HG02840 (cell line): Measurements from ENCODE around the gene PPP1R9B.

Source experiments
- ATAC-seq: cut with Tn5 transposase; IDR thresholded peaks from one replicate; pipeline ENCODE4 v1.9.1; 2021; ENCODE audit warnings: mild to moderate bottlenecking, moderate library complexity, moderate number of reproducible peaks; ENCODE audit not compliant: unreplicated experiment, low FRiP score

PPP1R9B gene, protein sequence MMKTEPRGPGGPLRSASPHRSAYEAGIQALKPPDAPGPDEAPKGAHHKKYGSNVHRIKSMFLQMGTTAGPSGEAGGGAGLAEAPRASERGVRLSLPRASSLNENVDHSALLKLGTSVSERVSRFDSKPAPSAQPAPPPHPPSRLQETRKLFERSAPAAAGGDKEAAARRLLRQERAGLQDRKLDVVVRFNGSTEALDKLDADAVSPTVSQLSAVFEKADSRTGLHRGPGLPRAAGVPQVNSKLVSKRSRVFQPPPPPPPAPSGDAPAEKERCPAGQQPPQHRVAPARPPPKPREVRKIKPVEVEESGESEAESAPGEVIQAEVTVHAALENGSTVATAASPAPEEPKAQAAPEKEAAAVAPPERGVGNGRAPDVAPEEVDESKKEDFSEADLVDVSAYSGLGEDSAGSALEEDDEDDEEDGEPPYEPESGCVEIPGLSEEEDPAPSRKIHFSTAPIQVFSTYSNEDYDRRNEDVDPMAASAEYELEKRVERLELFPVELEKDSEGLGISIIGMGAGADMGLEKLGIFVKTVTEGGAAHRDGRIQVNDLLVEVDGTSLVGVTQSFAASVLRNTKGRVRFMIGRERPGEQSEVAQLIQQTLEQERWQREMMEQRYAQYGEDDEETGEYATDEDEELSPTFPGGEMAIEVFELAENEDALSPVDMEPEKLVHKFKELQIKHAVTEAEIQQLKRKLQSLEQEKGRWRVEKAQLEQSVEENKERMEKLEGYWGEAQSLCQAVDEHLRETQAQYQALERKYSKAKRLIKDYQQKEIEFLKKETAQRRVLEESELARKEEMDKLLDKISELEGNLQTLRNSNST

DNA sequence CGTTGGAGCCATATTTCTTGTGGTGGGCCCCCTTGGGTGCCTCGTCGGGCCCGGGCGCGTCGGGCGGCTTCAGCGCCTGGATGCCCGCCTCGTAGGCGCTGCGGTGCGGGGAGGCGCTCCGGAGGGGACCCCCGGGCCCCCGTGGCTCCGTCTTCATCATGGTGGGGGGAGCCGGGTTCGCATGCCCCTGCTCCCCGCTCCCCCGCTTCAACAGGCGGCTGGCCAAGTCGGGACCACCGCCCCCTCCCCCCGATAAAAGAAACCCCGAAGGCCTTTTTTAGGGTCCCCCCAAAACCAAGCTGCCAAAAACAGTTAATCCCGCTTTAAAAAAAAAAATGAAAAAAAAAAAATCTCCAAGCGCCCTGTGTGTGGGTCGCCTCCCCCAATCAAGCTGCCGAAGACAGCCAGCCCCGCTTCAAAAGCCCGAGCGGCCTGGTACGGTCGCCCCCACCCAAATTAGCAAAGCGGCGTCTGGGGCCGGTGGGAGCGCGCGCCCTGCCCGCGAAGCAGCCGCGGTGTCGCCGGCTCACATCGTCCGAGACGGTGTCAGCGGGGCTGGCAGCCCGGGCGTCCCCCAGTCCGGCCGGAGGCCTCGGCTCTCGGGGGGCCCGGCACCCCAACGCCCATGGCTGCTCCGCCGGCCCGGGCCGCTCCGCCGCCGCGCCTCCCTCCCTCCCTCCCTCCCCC, at the start of gene PPP1R9B:
PPP1R9B (minus strand) TSS at position 324 of the 687 bp plus-strand sequence; CDS start at position 160, 164 bp downstream.
- ATAC-seq, result no peak

DNA sequence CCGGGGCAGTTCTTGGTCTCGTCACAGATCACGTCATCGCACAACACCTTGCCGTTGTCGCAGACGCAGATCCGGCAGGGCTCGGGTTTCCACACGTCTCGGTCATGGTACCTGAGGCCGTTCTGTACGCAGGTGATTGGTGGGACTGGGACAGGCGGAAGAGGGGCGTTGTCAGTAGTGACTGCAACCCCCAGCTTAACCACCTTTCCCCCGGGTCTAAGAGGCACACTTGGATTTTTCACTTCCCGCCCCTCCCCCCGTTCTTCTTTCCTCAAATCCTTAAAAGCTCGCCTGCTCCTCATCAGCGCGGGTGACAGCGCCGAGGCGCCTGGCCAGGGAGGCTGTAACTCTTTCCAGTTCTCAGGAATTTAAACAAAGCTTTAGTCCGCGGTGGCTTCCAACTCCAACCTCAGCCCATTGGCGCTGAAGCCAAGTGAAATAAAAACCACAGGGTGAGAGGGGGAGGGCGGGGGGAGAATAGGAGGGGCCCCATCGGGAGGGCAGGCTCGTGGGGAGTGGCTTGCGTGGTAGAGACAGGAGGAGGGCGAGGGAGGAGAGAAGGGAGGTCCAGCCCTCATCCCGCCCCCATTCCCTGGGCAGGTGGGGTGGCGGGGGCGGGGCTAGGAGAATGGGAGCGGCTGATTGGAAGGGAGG, 49.5 kb upstream of the PPP1R9B start:
- ATAC-seq, result no peak

DNA sequence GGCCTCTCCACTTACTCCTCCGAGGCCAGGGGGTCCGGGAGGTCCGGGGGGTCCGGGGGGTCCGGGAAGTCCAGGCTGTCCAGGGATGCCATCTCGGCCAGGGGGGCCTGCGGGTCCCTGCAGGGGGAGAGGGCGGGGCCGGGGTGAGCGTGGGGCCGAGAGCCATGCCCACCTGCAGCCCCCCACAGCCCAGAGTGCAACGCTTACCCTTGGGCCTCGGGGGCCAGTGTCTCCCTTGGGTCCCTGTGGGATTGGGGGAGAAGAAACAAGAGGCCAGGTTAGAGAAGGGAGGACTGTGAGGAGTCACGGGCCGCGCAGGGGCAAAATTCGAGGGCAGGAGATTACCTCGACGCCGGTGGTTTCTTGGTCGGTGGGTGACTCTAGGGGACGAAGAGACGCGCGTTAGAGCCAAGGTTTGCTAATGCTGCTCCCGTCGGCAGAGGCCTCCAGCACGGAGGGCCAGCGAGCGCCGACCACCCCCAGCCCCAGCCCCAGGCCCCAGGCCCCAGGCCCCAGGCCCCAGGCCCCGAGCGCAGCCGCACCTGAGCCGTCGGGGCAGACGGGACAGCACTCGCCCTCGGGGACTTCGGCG, 48.8 kb upstream of the PPP1R9B start:
- ATAC-seq, result no peak

DNA sequence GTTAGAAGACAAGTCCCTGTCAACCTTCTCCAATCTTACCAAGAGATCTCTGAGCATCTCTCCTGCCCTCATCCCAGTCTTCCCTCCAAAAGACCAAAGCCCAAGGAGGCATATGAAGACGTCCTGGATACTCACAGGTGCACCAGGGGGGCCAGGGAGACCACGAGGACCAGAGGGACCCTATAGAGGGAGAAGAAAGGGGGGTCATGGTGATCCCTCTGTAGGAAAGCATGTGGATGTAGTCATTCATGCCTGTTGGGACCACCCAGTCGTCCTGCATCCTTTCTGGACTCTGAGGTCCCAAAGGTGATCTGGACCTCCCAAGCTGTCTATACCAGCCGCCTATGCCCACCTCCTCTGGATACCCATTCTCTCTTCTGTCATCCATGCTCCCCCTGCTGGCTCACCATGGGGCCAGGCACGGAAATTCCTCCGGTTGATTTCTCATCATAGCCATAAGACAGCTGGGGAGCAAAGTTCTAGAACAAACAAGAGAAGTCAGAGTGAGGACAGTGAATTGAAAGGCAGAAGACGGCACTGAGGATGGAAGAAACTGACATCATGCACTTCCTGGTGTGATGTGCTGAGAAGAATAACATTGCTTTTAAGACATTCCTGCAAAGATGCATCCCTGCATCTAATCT, 47.7 kb upstream of the PPP1R9B start:
- ATAC-seq, result no peak

DNA sequence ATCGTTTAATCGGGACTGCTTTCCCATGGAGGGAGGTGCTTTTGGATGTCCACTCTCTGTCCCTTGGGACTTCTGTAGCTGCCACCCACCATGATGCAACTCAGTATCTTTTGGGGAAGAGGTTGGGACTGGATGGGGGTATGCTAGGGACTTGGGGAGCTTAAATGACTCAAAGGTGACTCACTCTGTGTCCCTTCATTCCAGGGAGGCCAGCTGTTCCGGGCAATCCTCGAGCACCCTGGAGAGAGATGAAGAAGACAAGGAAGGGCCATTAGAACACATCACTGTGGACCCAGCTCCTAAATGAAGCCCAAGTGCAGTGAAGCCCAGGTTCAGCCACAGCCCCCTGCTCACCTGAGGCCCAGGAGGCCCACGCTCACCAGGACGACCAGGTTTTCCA, 46.3 kb upstream of the PPP1R9B start:
- no peak for ATAC-seq

DNA sequence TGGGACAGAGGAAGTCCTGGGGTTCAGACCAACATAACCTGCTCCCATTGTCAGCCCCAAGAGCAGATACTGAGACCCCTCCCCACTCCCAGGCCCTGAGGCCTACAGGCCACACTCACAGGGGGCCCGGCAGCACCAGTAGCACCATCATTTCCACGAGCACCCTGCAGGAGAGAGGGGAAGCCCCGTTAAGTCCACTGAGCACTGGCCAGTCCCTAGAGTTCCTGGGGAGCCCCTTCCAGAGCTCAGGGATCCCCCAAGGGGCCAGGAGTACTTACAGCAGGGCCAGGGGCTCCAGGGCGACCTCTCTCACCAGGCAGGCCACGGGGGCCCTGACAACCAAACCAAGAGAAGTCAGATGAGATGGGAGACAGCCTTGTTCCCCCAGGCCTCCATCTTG, 45.6 kb upstream of the PPP1R9B start:
- ATAC-seq, result no peak

DNA sequence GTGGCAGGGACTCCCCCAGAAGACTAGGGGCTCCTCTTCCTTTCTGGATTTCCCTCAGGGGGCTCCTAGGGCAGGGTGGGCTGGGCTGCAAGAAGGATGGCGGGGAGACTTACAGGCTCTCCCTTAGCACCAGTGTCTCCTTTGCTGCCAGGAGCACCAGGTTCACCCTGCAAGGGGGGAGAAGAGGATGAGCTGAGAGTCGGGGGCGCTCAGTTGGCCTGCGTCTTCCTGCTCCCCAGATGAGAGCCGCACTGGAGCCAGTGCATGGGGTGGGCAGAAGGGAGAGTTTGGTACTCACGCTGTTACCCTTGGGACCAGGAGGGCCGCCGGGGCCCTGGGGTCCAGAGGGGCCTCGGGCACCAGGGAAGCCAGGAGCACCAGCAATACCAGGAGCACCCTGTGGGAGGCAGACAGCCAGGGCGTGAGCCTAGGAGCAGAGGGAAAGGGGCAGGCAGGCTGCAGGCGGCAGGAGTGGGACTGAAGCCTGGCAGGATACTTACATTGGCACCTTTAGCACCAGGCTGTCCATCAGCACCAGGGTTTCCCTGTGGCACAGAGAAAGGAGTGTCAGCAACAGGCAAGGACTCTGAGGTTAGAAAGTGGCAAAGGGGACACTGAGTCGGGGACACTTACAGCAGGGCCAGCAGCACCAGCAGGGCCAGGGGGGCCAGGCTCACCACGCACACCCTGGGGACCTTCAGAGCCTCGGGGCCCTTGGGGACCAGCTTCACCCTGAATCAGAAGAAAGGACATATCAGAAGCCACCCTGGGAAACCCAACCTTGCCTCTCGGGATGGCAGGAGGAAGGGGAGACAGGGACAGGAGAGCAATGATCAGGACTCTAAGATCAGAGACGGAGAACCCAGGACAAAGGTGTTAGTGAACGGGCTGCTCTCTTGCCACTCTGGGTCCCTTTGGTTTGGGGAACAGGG, 44.7 kb upstream of the PPP1R9B start:
- ATAC-seq, result no peak

DNA sequence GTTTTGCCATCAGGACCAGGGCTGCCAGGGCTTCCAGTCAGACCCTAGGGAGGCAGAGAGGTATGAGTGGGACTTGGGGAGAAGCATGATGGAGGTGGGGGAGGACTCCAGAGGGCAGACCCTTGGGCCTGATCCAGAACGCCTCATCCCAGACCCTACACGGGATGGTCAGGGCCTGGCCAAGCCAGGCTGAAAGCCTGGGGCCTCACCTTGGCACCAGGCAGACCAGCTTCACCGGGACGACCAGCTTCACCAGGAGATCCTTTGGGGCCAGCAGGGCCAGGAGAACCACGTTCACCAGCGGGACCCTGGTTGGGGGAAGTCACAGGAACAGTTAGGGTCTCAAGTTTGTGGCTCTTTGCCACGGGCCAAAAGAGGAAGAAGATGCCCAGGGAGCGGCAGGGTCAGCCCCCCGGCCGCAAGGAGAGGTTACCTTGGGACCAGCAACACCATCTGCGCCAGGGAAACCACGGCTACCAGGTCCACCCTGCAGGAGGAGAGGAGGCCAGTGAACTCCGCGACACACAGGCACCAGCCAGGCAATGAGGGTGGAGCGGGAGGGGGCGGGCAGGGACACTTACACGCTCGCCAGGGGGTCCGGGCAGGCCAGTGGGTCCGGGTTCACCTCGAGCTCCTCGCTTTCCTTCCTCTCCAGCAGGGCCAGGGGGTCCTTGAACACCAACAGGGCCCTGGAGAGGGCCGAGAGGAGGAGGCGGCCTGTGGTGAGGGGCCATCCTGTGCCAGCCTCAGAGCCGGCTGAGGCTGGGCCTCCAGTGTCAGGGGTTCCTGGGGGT, 43.9 kb upstream of the PPP1R9B start:
- no peak for ATAC-seq

DNA sequence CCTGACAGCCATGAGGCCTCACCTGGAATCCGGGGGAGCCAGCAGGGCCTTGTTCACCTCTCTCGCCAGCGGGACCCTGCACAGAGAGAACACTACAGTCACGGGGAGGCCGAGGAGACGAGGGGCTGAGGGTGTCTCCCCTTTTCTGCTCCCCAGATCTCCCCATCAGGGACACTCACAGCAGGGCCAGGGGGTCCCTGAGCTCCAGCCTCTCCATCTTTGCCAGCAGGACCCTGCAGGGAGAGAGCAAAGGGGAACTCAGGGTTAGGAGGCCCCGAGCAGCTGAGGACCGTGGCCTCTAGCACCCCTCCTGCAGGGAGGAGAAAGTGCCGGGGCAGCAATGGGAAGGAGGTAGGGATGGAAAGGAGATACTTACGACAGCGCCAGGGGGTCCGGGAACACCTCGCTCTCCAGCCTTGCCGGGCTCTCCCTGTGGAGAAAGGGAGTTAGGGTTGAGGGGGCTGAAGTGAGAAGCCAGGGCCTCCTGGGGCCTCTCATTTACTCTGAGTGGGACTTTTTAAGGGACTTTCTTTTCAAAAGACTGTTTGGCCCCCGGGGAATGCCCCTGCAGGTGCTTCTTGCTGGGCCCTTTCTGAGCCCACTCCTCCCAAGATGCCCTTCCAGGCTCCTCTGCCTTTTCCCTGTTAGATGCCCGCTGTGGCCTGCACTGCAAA, 42.3 kb upstream of the PPP1R9B start:
- no peak for ATAC-seq

DNA sequence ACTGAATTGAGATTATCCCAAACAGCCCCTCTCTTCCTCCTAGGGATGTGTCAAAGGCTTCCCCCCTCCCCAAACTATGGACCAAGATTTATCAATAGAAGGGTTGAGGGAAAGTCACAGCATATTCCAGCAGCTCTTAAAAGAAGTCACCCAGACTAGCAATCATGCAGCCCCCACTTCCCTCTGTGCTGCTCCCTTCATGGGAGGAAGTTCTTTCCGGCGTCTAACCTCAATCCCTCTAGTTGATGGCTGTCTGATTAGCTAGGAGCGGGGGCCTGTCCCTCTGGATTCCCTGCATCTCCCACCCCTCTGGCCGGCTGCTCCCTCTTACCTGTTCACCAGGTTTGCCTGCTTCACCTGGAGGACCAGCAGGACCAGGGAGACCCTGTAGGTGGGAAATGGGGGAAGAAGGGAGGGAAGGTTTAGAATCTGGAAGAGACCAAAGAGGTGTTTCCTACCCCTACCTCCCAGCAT, 41.7 kb upstream of the PPP1R9B start:
- ATAC-seq, result no peak

DNA sequence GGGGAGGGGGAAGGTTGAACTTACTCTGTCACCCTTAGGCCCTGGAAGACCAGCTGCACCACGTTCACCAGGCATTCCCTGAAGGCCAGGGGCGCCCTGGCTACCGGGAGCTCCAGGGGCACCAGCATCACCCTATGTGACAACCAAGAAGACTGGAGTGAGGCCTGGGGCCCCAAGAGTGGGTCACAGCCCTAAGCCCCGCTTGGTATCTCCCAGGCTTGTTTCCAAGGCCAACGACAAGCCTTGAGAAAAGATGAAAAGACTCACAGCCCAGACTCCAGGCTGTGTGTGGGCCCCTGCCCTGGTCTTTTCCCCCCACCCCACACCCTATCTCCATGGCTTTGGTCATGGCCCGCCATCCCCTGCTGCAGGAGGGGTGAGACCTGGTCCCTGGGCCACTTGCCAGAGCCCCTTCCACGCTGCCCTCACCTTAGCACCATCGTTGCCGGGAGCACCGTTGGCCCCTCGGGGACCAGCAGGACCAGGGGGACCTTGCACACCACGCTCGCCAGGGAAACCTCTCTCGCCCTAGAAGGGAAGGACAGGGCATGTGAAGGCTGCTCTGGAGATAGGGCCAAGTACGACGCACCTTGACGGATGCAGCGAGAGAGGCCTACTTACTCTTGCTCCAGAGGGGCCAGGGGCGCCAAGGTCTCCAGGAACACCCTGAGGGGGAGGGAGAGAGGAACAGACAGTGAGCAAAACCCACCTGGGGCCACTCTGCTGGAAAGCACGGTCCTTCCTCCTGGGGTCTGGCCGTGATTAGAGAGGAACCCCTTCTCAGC, 41.1 kb upstream of the PPP1R9B start:
- no peak for ATAC-seq

DNA sequence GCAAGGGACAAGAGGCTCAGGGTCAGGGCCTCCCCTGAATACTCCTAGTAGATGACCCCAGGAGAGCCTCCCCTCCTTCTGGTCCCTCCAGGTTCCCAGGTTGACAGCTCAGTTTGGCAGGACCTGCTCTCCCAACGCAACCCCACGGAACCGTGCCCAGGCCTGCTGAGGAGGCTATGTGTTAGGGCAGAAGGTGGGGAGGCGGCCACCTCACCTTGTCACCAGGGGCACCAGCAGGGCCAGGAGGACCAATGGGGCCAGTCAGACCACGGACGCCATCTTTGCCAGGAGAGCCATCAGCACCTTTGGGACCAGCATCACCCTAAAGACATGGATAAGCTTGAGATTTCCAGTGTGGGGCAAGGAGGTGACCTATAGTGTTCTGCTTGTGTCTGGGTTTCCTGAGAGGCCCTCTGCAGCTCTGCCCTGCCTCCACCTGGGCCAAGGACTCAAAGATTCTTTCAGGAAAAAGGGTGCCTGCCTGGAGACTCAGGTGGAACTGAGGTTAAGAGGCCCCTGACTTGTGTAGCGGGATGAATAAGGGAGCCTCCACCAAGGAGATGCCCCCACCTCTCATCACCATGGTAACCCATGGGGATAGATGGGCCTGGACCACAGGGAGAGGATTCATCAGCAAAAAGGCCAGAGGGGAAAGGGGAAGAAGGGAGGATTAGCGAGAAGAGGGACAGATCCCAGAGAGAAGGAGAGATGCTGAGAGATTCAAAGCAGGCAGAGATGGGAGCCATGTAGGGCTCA, 40.3 kb upstream of the PPP1R9B start:
- no peak for ATAC-seq

DNA sequence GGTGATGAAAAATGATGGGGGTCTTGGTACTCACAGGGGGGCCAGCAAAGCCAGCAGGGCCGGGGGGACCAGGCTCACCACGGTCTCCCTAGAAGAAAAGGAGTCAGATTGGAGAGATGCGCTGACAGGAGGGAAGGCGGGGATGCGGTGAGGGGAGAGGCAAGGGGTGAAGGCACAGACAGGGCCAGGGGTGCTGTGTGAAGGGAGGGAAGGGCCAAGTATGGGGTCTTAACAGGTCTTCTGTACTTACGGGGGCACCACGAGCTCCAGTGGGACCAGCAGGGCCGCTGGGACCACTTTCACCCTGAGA, 39.8 kb upstream of the PPP1R9B start:
- ATAC-seq, result no peak

DNA sequence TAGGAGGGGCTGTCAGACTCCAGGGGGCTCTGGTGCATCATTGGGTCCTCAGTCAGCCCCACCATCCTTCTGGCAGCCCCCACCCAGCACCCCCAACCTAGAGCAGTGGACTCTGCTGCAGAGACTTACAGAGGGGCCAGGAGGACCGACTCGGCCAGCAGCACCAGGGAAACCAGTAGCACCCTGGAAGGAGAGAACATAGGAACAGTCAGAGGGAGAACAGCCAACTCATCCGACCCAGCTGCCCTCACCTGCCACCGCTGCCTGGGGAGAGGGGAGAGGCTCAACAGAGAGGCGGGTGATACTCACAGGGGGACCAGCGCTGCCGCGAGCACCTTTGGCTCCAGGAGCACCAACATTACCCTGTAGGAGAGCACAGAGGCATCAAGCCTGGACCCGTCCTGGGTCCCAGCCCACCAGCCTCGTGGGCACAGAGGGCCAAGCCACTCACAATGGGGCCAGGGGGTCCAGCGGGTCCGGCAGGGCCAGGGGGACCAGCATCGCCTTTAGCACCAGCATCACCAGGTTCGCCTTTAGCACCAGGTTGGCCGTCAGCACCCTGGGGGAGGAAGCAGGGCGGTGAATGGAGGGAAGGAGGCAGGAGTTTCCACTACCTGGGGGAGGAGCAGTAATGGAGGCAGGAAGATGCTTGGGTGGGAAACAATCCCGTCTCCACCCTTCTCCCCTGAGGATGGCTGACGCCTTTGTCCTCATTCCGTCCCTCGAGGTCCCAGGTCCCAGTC, 39.2 kb upstream of the PPP1R9B start:
- no peak for ATAC-seq

DNA sequence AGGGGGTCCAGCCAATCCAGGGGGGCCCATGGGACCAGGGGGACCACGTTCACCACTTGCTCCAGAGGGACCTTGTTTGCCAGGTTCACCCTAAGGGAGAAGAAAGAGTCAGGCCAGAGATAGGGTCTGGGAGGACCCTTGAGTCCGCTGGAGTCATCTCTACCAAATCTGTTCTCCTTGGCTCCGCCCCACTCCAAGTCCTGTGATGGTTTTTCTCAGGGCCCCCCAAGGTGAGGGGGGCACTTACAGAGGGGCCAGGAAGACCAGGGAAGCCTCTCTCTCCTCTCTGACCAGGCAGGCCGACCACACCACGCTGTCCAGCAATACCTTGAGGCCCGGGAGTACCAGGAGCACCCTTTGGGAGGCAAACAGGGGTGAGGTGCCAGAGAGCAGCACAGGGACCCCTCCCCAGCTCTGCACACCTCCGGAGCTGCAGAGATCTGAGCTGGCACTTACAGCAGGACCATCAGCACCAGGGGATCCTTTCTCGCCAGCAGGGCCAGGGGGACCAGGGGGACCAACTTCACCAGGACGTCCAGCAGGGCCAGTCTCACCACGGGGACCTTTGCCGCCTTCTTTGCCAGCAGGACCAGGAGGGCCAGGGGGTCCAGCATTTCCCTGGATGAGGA, 38.6 kb upstream of the PPP1R9B start:
- no peak for ATAC-seq
